Stimulated activated CD8-positive, alpha-beta memory T cell treated with anti-CD3 and anti-CD28 coated beads, Interleukin-15, amount 100 ng/mL, for 4 hours (primary cell): Measurements from ENCODE around the gene SRL.
"Not testable (repeated sequence)": the region's sequence is repeated elsewhere in the genome, so short reads cannot be mapped to it uniquely, and the experiment has no call there.

Experiments used
- DNase-seq, 2 donors: peaks; one replicate each; pipeline ENCODE4 v3.0.0-alpha.2; 2020; ENCODE audit warnings: low read depth in 2 of 2

SRL gene

DNA sequence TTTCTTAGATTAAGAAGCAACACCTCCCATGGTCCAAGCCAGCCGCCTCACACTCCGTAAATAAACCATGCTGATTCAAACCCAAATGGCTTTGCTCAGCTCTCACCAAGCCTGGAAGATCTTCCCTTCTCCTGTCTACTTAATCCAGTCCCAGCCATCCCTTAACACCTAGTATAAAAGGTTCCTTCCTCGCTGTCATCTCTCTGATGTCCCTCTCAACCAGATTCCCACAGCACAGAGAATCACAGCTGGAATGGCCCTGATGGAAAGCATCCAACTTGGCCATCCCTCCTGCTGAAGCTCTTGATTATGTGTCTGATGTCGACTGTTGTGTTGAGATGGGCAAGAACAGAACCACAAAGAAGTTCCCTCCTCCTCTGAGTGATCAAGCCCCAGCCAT, 75.1 kb downstream of the SRL start:
- DNase-seq: no peak

DNA sequence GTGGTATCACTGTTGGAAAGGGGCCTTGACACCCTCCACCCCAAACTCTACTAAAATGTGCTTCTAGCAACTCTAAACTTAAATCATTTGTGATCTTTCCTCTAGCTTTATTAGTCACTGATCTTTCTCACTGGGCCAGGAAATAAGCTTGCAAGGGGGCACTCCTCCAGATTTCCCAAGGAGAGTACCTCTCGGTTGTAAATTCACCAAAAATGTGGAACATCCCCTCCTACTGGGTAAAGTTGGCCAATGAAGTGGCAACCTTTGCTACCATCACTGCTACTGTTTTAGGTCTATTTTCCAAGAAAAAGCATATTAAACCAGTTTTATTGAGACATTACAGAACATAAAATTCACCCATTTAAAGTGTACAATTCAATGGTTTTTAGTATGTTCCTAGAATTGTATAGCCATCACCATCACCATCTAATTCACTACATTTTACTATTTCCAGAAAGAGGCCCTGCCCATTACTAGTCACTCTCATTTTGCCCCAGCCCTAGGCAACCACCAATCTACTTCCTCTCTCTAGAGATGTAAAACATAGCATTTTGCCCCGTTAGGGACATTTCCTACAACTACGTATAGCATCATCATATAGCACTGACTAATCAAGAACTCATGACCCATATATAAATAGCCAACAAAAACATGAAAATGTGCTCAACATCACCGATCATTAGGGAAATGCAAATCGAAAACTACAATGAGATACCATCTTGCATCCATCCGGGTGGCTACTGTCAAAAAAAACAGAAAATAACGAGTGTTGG, 81.0 kb downstream of the SRL start:
- DNase-seq: no peak

DNA sequence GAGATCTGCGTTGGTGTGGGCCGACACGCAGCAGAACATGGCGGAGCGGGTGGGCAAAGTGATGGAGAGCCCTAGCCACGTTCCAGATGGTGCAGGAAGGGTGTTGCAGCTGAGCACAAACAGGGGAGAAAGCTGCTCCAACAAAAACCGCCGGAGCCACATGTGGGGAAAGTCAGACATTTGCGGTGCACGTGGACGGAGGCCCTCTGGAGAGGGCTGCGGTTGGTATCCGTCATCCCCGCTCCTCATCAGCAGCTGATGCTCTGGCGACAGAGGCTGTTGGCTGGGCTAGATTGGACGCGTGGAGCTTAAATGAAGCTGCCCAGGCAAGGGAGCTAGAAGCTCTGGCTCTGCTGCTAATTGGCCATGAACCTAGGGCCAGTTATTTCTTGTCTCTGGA, 82.2 kb downstream of the SRL start:
- DNase-seq: no peak

DNA sequence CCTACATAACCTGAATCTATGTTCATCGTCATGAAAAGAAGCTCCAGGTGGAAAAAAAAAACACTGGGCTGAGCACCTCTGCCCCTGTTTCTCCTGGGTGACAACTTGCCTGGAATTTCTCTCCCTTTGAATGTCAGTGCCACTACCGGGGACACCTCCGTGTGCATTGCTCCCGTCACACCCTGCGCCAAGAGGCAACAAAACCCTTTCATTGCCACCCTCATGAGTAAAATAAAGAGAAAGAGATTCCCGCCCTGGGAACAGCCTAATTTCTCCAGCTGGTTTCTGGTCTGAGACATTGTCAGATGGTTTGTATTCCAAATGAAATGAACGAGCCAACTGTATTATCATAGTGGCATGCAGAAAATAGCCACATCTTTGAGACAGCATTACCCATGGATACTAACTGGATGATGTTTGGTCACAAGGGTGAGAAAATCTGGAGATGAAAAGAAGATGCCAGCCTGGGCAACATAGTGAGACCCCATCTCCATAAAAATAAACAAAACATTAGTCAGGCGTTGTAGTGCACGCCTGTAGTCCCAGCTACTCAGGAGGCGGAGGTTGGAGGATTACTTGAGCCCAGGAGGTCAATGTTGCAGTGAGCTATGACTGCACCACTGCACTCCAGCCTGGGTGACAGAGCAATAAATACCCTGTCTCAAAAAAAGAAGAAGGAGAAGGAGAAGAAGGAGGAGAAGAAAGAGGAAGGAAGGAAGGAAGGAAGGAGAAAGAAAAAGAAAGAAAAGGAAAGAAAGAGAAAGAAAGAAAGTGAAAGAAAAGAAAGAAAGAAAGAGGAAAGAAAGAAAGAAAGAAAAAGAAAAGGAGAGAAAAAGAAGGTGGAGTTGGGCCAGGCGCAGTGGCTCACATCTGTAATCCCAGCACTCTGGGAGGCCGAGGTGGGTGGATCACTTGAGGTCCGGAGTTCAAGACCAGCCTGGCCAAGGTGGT, 83.5 kb downstream of the SRL start:
- DNase-seq: no peak

DNA sequence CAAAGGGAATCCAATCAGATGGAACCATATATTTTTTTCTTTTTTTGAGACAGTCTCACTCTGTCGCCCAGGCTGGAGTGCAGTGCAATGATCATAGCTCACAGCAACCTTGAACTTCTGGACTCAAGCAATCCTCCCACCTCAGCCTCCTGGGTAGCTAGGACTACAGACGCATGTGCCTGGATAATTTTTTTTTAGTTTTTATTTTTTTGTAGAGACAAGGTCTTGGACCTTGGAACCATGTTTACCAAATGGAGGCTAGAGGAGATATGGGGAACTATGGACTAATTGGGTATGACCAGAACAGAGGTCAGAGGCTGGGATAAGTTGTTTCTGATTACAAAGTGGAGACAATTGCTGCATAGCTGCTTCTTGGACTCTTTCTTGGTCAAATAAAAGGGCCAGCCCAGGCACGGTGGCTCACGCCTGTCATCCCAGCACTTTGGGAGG, 84.5 kb downstream of the SRL start:
- no peak for DNase-seq

DNA sequence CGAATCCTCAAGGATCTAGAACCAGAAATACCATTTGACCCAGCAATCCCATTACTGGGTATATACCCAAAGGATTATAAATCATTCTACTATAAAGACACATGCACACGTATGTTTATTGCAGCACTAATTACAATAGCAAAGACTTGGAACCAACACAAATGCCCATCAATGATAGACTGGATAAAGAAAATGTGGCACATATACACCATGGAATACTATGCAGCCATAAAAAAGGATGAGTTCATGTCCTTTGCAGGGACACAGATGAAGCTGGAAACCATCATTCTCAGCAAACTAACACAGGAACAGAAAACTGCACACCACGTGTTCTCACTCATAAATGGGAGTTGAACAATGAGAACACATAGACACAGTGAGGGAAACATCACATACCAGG, 85.4 kb downstream of the SRL start:
- DNase-seq: not testable (repeated sequence)

DNA sequence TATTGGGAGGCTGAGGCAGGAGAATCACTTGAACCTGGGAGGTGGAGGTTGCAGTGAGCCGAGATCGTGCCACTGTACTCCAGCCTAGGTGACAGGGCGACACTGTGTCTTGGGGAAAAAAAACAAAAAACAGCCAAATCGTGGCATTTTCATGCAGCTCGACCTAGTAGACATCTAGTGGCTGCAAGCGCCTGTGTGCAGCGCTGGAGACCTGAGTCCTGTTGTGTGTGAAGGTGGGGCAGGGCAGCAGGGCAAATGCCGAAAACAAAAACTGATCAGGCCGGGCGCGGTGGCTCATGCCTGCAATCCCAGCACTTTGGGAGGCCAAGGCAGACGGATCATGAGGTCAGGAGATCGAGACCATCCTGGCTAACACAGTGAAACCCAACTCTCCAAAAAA, 88.5 kb downstream of the SRL start:
- not testable (repeated sequence) for DNase-seq

DNA sequence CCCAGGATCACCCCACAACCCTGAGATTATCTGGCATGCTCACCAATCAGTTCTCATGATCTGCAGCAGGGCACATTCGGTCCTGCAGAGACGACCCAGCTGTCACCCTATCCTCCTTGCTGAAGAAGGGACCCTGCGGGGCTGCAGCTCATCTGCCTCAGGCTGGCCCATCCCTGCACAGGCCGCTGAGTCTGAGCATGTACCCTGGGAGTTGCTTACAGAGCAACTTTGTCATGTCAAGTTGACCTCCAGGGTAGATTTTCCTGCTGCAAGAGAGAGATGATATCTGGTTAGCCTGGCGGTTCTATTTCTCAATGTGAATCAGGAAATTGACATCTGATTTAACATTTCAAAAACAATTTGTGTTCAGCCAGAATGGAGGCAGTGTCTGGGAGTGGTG, 89.6 kb downstream of the SRL start:
- DNase-seq: no peak

DNA sequence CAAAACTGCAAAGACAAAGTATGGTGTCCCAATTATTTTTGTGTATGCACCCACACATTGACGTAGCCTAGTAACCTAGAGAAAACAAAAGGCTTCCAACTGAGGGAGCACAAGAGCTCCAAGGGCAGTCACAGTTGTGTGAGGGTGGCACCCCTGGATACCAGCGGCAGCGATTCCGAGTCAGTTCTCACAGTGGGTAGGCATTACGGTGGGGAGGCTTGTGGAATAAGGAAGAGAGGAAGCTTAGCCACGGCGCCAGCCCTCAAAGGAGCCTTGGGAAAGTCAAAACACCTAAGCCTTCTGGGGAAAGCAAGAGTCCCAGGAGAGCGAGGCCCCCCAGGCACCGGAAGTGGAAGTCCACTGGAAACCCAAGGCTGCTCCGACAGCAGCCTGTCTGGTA, 94.6 kb downstream of the SRL start:
- no peak for DNase-seq

DNA sequence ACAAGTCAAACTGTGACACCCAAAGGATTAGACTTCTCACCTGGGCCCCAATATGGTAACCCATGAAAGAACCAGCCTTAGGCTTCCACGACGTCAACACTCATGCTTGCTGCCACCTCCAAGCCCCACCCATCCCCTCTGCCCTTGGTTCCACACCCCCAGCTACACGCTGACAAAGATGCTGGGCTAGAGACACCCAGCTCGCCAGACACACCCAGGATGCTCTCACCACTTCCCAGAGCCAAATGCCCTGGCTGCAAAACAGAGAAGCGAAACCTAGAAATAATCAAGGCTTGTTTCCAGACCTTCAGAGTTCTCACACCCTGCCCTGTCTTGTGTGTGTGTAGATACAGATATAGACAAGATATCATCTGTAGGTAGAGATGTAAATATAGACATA, 99.6 kb downstream of the SRL start:
- DNase-seq: no peak

DNA sequence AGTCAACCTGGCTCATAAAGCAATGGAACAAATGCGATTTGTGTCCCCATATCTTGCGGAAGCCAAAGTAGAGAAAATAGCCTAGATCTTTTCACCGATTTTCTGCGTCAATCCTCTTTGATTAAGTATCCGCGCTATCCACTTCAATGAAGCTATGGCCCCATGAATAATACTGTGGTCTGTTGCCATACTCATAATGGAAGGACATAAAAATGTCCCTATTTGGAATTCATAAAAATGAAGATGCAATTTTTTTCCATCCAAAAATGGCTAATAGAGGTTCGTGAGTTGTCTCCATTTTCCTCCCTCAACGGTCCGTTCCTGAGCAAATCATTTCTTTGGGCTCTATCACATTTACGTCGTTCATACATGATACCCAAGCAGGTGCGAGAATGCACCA, 100.3 kb downstream of the SRL start:
- DNase-seq: no peak

DNA sequence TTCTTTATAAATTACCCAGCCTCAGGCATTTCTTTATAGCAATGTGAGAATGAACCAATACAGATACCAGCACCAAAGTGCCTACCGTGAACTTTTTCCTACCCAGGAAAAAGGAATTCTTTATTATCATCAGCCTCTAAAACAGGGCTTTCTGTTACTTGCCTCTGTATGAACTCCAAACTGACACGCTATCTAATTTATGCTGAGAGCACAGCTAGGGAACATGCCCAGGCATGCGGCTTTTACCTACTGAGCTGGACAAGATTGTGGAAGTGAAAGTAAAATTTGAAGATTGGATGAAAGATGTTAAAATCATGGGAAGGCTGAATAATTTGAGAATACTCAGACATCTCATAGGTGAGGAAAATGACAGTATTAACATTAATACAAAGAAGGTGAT, 101.2 kb downstream of the SRL start:
- DNase-seq: no peak

DNA sequence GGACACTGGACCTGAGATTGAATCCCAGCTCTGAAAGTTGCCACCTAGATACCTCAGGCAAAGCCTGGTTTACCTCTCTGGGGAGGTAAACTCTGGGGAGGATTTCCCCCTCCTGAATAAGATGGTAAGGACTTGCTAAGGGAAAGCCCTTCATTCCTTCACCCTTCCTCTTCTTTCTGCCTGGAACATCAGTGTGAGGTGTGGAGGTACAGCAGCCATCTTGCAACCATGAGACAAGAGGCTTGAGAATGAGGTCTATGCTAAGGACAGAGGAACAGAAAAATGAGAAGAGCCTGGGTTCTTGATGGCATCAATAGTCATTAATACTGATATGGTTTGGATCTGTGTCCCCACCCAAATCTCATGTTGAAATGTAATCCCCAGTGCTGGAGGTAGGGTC, 101.9 kb downstream of the SRL start:
- DNase-seq: no peak
